Ascending aorta (tissue), 2 donors: ENCODE data around the gene ARID1B. TPM values are rescaled to one million over a fixed set of nuclear protein-coding genes. Genes with fewer than 3 reads are reported as not detected.

ENCODE experiments used
- DNase-seq, 2 donors: peaks; one replicate each; pipeline ENCODE4 v3.0.0-alpha.2; 2019; ENCODE audit warnings: low spot score in 2 of 2
- H3K27ac ChIP-seq, 2 donors: fragments of 200-600 bp; sonication (generic); one replicate each; pipeline ENCODE4 v1.5.1; 2016 to 2017; ENCODE audit warnings: mild to moderate bottlenecking in 1 of 2
- H3K27me3 ChIP-seq: fragments of 200-600 bp; sonication (generic); one replicate; pipeline ENCODE4 v1.5.1; 2017
- H3K36me3 ChIP-seq, 2 donors: fragments of 200-600 bp; sonication (generic); one replicate each; pipeline ENCODE4 v1.5.1; 2016
- H3K4me1 ChIP-seq, 2 donors: fragments of 200-600 bp; sonication (generic); one replicate each; pipeline ENCODE4 v1.5.1; 2016 to 2017; ENCODE audit warnings: mild to moderate bottlenecking in 1 of 2
- H3K4me3 ChIP-seq, 2 donors: fragments of 200-600 bp; sonication (generic); one replicate each; pipeline ENCODE4 v1.5.1; 2016 to 2017; ENCODE audit warnings: mild to moderate bottlenecking in 1 of 2
- H3K9me3 ChIP-seq, 2 donors: fragments of 200-600 bp; sonication (generic); one replicate each; pipeline ENCODE4 v1.5.1; 2016
- CTCF ChIP-seq, 3 experiments: fragments of 200-600 bp in 2 of 3; fragments of 450-650 bp in 1 of 3; sonication (generic) in 2 of 3; IDR thresholded peaks; one replicate each; pipeline ENCODE4 v1.5.1; 2016 to 2019; ENCODE audit warnings: antibody characterized with exemption in 3 of 3, mild to moderate bottlenecking in 1 of 3, moderate library complexity in 1 of 3
- intact Hi-C: fragments of 100-400 bp; cut with DNase I; formaldehyde crosslinking; loops from one replicate; pipeline ENCODE4 v1.15.1; 2023
- total RNA-seq: library from RNA; depleted of rRNA; stranded (reverse); fragments of >200 nt; gene quantifications from one replicate; pipeline ENCODE4 v1.1.0, GENCODE V29; 2016

Gene ARID1B
- total RNA-seq, 1 donor from 2014 or later: 97.9 TPM

- H3K36me3 ChIP-seq: no peaks in the 10 kb centered on the region
- H3K9me3 ChIP-seq: no peaks in the 10 kb centered on the region
- H3K27ac ChIP-seq: no peak overlapping the region
- H3K27me3 ChIP-seq: no peaks in the 10 kb centered on the region
- TF ChIP-seq CTCF (IDR thresholded peaks at IDR 0.05): no peak
- peaks cover 0 to 12% of the 10 kb centered on the region in 2 donors for H3K4me1 ChIP-seq
- H3K4me3 ChIP-seq: no peak overlapping the region
- intact Hi-C loops: no loop called here
- DNase-seq: no peak
Measured at GRCh38 chr6:157047328-157047727, 270.1 kb downstream of the ARID1B start.

- H3K36me3 ChIP-seq: no peaks in the 10 kb centered on the region
- no peak for TF ChIP-seq CTCF (IDR thresholded peaks at IDR 0.05)
- intact Hi-C loops: no loop called here
Measured at GRCh38 chr6:157047951-157048350, 270.8 kb downstream of the ARID1B start.

GRCh38 chr6:157049133-157049532, 272.0 kb downstream of the ARID1B start:
- intact Hi-C loops: no loop called here
- H3K4me3 ChIP-seq: no peak overlapping the region

More at GRCh38 chr6:157047951-157048350, 270.8 kb downstream of the ARID1B start:
- H3K4me3 ChIP-seq: no peak overlapping the region
- no peak for DNase-seq
- no peak overlapping the region for H3K27ac ChIP-seq
- peaks cover 0 to 12% of the 10 kb centered on the region in 2 donors for H3K4me1 ChIP-seq
- no peaks in the 10 kb centered on the region for H3K9me3 ChIP-seq
- H3K27me3 ChIP-seq: no peaks in the 10 kb centered on the region

GRCh38 chr6:157050537-157051265, 273.5 kb downstream of the ARID1B start:
- intact Hi-C loops: no loop called here
- H3K36me3 ChIP-seq: no peaks in the 10 kb centered on the region
- H3K27me3 ChIP-seq: no peaks in the 10 kb centered on the region
- TF ChIP-seq CTCF (IDR thresholded peaks at IDR 0.05): no peak
- H3K4me3 ChIP-seq: no peak overlapping the region
- peaks cover 0 to 12% of the 10 kb centered on the region in 2 donors for H3K4me1 ChIP-seq
- DNase-seq: no peak
- H3K9me3 ChIP-seq: peaks cover 0 to 1% of the 10 kb centered on the region in 2 donors
- no peak overlapping the region for H3K27ac ChIP-seq

More at GRCh38 chr6:157049133-157049532, 272.0 kb downstream of the ARID1B start:
- DNase-seq: no peak
- no peaks in the 10 kb centered on the region for H3K9me3 ChIP-seq
- H3K27ac ChIP-seq: no peak overlapping the region
- H3K4me1 ChIP-seq: peaks cover 0 to 12% of the 10 kb centered on the region in 2 donors
- TF ChIP-seq CTCF (IDR thresholded peaks at IDR 0.05): no peak
- no peaks in the 10 kb centered on the region for H3K36me3 ChIP-seq
- H3K27me3 ChIP-seq: no peaks in the 10 kb centered on the region

GRCh38 chr6:157054531-157054979, 277.4 kb downstream of the ARID1B start:
- H3K27me3 ChIP-seq: no peaks in the 10 kb centered on the region
- peaks cover 0 to 3% of the 10 kb centered on the region in 2 donors for H3K9me3 ChIP-seq
- H3K36me3 ChIP-seq: no peaks in the 10 kb centered on the region
- H3K4me3 ChIP-seq: no peak overlapping the region
- intact Hi-C loops: no loop called here
- no peak for DNase-seq
- no peaks in the 10 kb centered on the region for H3K4me1 ChIP-seq
- no peak for TF ChIP-seq CTCF (IDR thresholded peaks at IDR 0.05)
- H3K27ac ChIP-seq: no peak overlapping the region
